ENCODE data around the gene RHBDL1.

RHBDL1 gene

DNA sequence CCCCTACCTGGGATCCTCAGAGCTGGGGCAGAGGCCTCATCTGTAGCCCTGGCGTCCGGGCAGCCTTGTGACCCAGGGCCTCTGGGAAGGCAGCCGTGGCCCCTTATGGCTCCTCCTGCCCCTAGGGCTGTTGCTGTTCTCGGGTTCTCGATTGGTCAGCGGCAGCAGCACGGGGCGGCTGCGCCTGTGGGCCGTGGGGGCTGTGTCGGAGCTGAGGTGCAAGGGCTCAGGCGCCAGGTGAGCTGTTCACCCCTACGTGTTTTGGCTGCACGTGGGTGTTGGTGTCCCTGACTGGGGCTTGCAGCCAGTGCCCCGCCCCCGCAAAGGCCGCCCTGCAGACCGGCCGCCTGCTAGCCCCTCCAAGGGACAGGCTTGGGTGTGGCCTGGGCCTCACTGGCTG is 13.4 kb upstream of the RHBDL1 start:
- in situ Hi-C loops (cut with MboI; ENCODE audit: low pct_unique_long_range_greater_than_20kb, low sequenced_read_pairs, unreplicated experiment): no loop called here
- no peak for DNase-seq (ENCODE audit: low spot score)
- TF ChIP-seq, protein P1, sequence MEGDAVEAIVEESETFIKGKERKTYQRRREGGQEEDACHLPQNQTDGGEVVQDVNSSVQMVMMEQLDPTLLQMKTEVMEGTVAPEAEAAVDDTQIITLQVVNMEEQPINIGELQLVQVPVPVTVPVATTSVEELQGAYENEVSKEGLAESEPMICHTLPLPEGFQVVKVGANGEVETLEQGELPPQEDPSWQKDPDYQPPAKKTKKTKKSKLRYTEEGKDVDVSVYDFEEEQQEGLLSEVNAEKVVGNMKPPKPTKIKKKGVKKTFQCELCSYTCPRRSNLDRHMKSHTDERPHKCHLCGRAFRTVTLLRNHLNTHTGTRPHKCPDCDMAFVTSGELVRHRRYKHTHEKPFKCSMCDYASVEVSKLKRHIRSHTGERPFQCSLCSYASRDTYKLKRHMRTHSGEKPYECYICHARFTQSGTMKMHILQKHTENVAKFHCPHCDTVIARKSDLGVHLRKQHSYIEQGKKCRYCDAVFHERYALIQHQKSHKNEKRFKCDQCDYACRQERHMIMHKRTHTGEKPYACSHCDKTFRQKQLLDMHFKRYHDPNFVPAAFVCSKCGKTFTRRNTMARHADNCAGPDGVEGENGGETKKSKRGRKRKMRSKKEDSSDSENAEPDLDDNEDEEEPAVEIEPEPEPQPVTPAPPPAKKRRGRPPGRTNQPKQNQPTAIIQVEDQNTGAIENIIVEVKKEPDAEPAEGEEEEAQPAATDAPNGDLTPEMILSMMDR (IDR thresholded peaks at IDR 0.05; ENCODE audit: extremely low read depth, insufficient read depth, missing control alignments): no peak

DNA sequence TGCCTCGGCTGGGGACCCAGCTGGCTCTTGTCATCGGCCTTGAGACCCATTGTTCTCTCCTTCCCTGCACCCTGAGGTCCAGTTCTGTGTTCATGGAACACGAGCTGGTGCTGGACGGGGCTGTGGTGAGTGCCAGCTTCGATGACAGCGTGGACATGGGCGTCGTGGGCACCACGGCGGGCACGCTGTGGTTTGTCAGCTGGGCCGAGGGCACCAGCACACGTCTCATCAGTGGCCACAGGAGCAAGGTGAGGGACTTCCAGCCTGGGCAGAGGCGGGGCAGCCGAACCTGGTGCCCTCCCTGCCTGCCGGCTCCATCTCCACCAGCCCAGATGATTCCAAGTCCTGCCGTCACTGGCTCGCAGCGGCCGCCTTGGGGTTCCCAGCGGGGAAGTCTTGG is 12.9 kb upstream of the RHBDL1 start:
- in situ Hi-C loops (cut with MboI; ENCODE audit: low pct_unique_long_range_greater_than_20kb, low sequenced_read_pairs, unreplicated experiment): no loop called here
- TF ChIP-seq, protein P1 (IDR thresholded peaks at IDR 0.05; ENCODE audit: extremely low read depth, insufficient read depth, missing control alignments): no peak
- DNase-seq (ENCODE audit: low spot score): no peak

DNA sequence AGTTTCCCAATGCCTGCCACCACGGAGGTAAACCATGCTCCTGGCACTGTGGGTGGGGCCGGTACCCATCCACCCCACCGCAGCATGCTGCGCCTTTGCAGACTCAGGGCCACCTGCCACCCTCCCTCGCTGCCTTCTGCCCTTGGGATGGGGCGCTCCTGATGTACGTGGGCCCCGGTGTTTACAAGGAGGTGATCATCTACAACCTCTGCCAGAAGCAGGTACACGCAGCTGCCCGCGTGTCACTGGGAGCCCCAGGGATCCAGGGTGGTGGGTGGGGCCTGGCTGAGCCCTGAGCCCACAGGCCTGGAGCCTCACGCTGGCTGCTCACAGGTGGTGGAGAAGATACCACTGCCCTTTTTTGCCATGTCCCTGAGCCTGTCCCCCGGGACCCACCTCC is 8.9 kb upstream of the RHBDL1 start:
- TF ChIP-seq, protein P1 (IDR thresholded peaks at IDR 0.05; ENCODE audit: extremely low read depth, insufficient read depth, missing control alignments): no peak
- in situ Hi-C loops (cut with MboI; ENCODE audit: low pct_unique_long_range_greater_than_20kb, low sequenced_read_pairs, unreplicated experiment): no loop called here
- no peak for DNase-seq (ENCODE audit: low spot score)

DNA sequence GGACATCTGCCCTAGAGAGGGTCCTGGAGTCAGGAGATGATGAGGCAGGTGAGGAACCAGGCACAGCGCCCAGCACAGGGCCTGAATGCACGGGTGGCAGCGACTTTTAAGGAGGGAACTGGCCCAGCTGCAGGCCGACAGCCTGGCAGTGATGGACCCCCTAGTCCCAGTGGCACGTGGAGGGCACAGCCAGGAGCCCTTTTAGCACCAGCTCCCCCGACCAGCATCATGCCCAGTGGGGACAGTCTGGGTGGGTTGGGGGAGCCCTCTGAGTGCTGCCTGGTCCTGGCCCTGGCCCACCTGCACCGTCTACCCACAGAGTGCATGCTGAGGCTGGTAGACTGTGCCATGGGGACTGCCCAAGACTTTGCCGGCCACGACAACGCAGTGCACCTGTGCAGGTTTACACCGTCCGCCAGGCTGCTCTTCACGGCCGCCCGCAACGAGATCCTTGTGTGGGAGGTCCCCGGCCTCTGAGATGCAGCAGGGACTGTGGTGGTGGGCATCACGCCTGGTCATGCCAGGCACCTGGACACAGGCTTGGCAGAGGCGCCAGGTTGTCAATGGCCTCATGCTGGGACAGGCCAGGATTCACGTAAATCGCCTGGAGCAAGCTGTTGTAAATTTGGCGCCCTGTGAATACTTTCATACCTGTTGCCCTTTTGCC is 8.2 kb upstream of the RHBDL1 start:
- no peak for DNase-seq (ENCODE audit: low spot score)
- in situ Hi-C loops (cut with MboI; ENCODE audit: low pct_unique_long_range_greater_than_20kb, low sequenced_read_pairs, unreplicated experiment): no loop called here
- TF ChIP-seq, protein P1 (IDR thresholded peaks at IDR 0.05; ENCODE audit: extremely low read depth, insufficient read depth, missing control alignments): no peak

DNA sequence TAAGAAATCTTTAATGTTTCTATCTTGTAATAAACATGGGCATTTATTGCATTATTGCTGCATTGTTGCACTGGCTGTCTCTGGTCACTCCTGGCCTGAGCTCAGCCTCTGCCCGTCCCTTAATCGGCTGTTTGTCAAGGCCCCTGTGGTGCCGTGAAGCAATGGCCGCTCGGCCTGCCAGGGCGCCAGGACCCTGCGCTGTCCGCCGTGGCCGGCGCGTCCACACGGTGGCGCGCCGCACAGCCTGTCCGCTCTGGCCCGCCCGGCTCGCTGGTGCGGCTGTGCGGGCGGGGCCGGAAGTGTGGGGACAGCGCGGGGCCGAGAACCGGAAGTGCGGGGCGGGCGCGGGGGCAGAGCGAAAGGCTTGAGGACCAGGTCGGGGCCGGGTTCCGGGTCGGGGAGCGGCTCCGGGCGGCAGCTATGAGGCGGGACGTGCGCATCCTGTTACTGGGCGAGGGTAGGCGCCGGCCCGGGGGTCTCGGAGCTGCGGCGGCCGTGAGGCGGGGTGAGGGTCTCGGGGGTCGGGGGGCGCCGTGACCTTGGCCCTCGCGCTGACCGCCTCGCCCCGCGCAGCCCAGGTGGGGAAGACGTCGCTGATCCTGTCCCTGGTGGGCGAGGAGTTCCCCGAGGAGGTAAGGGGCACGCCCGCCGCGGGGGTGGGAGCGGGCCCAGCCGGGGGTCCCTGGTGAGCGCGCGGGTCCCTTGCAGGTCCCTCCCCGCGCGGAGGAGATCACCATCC is 7.5 kb upstream of the RHBDL1 start, which contains the start of gene RHOT2:
TSS of gene RHOT2 (plus strand) at position 353 of the 739 bp plus-strand sequence. CDS start at position 421, 68 bp downstream.
- TF ChIP-seq, protein P1 (IDR thresholded peaks at IDR 0.05; ENCODE audit: extremely low read depth, insufficient read depth, missing control alignments): peak; percentile 99
- in situ Hi-C loops (cut with MboI; ENCODE audit: low pct_unique_long_range_greater_than_20kb, low sequenced_read_pairs, unreplicated experiment): no loop called here
- DNase-seq (ENCODE audit: low spot score): peak; percentile 96

DNA sequence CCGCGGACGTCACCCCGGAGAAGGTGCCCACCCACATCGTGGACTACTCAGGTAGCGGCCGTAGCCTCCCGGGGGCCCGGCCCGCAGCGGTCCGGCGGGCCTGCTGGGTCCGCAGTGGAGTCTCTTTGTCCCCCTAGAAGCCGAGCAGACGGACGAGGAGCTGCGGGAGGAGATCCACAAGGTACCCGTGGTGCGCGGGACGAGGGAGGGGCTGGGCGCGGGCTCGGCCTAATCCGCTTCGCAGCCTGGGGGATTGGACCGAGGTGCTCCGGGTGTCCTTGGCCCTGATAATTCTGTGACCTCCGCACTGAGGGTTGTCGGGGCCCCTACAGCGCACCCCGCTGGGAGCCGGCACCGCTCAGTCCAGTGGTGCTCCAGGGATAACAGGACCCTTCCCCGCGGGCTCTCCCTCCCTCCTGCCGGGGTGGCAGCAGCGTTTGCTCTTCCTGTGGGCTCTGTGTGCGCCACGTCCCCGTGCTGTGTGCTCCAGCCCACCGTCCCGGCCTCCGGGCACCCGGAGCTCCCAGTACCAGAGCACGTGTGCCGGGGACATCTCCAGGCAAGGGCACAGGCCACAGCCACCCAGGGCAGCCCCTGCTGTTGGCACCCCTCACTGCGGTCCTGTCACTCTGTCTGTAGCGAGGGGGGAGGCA is 6.8 kb upstream of the RHBDL1 start:
- TF ChIP-seq, protein P1 (IDR thresholded peaks at IDR 0.05; ENCODE audit: extremely low read depth, insufficient read depth, missing control alignments): no peak
- in situ Hi-C loops (cut with MboI; ENCODE audit: low pct_unique_long_range_greater_than_20kb, low sequenced_read_pairs, unreplicated experiment): no loop called here
- no peak for DNase-seq (ENCODE audit: low spot score)

All from GM13977 (cell line).